HG03575 (cell line): ENCODE results near the gene PEX16.

Source experiments
- ATAC-seq: cut with Tn5 transposase; IDR thresholded peaks from one replicate; pipeline ENCODE4 v1.9.1; 2021; ENCODE audit not compliant: unreplicated experiment, insufficient number of reproducible peaks, low FRiP score; ENCODE audit errors: extremely low read depth

The PEX16 gene

DNA sequence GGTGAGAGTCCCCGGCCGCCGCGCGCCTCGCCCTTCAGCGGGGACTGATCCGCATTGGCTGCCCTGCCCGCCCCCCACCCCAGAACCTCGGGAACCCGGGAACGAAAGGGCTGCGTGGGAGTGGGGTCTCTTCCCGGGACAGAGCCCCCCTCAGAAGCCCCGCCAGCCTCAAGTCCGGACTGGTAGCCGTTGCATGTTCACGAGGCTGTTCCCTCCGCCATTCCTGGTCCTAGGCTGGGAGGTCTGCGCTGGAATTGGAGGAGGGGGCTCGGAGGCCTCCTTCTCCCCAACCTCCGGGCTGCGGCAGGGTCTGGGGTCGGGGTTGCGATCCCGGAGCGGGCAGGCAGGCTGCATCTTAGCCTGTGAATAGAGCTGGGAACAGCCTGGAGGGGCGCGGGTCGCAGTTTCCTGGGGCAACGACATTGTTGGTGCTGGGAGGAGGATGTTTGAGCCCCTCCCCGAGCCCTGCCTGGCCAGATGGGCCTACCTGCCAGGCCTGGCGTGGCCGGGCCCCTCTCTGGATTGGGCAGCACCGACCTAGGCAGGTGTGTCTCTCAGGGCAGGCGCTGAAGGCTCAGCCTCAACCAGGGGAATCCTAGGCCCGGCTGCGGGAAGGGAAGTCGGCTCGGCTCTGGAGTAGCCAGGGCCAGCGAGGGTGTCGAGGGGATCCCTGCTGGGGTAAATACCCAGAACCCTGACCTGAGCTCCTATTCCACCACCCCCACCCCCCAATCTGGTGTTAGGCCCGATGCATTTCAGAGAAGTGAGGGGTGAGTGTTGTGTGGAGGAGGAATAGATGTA, 31.6 kb downstream of the PEX16 start:
- no peak for ATAC-seq

DNA sequence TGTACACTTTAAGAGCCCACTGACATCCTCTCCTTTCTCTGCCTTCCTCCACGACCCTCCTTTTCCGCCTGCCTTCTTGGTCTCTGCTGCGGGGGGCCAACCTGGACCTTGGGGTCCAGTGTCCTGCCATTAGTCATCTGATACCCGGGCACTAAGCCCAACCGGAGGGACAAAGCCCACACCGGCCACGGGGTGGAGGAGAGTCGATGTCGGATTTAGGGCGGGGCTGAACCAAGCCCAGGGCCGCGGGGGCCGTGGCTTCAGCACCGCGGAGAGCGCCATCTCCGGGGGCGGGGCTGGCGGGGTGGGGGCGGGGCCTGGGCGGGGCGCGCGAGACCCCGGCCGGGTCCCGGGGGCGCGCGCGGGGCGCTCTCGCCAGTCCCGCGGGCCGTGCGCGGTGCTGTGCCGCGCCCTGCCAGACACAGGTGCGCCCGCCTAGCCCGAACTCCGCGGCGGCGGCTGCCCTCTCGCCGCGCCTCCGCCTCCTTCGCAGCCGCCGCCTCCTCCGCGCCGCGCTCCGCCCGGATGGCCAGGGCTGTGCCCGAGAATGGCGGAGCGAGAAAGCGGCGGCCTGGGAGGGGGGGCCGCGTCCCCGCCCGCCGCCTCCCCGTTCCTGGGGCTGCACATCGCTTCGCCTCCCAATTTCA, 32.3 kb downstream of the PEX16 start, which contains the start of gene MAPK8IP1:
MAPK8IP1 (plus strand) TSS at position 378 of the 647 bp plus-strand sequence; CDS start at position 548, 170 bp downstream.
- no peak for ATAC-seq

DNA sequence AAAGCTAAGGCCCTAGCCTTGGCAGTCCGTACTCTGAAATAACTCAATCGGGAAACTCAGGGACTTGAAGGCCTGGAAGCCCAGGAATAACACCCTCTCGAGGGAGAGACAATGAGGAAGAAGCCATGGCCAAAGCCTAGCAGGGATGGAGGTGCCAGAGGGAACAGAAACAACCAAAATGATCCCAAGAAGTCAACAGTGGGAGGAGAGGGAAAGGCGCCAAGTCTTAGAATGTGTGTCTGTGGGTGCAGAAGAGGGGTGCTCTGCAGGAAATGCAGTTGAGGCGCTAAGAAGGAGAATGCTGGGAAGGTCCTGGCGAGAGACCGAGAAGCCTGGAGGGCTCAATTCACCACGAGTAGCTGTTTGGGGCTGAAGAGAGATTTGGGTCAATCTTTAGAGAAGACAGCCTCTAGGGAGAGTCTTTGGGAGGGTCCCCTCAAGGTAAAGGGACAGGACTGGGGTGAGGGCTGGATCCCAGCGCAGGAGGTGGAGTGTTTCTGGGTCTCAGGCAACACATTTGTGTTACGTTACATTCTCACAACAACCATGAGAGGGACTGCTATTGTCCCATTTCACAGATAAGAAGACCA, 33.0 kb downstream of the PEX16 start:
- ATAC-seq, result no peak

DNA sequence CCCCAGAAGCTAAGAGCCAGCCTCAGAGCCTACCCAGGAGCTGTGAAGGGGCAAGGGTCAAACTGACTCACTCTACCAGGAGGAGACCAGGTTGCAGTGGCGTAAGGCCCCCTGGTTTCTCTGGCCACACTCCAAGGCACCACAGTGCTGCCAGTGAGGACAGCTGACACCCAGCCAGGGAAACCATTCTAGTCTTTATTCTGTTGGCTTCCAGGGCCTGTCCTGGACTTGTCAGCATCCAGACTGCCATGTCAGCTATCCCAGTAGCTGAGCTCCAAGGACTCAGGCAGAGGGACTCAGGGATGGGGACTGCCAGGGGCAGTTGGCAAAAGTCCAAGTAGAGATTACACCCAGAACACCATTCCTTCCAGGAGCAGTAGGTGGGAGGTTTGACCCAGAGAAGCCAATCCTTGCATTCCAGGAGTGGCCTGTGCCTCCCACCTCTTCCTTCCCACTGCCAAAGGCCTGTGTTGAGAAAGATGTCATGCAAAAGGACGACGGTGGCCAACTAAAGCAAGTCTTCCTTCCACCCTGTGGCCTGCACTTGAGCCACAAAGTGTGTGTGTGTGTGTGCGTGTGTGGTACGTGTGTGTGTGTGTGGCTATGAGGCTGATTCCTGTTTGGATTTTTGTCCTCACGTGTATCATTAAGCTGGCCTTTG, 35.8 kb downstream of the PEX16 start:
- no peak for ATAC-seq

DNA sequence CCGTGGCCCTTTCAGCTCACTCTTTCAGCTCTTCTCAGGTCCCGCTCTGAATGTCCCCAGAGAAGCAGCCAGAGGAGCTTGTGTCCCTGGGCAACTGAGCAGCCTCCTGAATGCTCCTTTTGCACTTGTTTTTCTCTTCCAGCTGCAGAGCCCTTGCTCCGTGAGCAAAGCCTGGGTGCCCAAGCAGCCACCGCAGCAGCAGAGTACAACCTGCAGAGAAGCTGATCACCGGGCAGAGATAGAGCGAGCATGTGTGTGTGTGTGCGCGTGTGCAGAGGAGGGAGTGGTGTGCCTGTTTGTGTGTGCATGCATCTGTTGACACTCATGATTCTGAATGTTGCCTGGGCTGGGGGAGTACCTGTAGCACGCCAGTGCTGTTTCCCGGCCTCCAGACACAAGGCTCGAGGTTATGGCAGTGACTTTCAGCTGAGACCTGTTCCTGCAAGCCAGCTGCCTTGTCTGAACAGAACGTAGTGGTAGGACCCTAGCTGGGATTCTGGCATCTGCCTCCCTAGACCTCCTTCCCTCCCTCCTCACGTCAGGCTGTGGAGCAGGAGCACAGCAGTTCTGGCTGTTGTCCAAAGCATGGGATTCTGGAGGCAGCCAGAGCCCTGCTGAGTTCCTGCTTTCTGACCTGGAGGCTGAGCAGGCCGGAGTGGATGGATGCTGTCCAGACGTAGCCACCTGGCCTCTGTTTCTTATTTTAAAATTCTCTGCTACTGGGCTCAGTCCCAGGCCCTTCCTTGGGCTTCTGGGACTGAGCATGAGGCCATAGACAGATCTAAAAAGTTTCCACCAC, 36.7 kb downstream of the PEX16 start:
- no peak for ATAC-seq

DNA sequence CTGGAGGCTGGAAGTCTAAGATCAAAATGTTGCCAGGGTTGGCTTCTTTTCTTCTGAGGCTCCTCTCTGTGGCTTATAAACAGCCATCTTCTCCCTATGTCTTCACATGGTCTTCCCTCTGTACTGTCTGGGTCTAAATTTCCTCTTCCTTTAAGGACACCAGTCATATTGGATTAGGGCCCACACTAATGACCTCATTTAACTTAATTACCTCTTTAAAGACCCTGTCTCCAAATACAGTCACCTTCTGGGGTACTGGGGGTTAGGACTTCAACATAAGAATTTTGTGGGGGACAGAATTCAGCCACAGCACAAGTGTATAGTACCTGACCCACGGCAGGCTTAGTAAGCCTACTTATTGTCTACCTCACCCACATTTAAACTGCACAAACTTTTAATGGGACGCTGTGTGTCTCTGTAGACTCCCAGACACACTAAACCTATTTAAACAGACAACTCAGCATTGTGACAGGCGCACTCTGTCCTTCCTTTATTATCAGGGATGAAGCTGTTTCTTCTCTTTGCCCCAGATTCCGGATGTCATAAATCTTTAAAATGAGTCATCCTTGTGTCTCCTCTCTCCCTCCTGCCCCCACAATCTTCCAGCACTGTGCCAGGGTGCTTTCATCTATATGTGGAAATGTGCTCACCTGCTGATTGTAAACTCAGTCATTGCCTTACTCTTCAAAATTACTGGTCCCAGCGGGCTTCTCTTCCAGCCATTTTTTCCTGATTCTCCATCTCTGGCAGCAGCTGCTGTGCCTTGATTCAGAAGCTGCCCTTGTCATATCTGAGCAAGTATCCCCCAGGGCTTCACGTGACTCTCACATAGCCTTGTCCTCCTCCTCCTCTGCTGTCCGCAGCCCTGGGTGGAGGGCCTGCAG, 37.6 kb downstream of the PEX16 start:
- no peak for ATAC-seq

DNA sequence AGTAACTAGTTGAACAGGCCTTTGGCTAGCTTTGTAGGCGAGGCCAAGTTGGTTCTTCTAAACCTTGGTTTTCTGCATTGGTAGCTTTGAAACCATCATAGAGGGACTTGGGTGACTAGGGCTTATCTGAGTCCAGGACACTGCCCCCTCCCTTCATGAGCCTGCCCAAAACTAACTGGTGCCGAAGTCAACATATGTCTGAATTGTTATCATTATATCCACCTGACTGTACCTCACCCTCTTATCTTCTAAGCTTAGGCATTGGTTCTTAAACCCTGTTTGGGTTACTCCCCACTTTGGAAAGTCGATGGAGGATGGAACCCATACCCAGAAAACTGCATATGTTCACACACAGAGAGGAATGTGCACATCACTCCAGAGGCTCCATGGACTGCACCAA, 39.8 kb downstream of the PEX16 start:
- ATAC-seq, result no peak

DNA sequence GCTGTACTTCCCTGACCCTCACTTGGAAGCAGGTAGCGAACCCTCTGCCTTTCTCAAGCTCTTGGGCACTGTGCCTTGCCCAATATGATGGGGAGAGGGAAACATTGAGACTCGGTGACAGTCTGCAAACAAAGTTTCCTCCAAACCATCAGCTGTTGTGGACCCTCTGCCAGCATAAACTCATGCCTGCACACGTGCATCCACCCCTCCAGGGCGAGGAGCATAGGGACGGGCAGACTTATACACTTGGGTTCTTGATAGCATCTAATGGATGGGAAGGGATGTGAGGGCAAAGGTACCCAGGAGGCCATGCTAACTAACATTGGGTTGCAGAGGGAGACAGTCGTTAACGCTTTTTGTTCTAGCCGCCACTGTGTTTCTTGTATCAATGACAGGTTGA, 40.5 kb downstream of the PEX16 start:
- ATAC-seq, result no peak

DNA sequence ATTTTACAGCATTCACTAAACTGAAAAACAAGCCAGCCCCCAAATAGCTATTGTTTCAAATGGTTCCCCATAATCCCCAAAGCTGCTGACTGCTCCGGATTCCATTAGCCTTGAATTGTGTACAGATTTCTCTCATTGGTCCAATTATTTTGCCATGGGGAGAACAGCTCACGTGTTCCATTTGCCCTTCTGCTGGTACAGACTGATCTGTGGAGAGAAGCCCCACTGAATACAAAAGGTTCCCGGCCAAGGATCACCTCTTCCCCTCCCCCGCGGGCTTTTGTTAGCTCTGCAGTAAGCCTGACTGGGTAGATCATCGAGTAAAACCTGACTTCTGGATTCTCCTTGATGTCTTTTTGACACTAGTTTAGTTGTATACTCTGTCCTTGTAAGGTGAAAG, 41.3 kb downstream of the PEX16 start:
- no peak for ATAC-seq

DNA sequence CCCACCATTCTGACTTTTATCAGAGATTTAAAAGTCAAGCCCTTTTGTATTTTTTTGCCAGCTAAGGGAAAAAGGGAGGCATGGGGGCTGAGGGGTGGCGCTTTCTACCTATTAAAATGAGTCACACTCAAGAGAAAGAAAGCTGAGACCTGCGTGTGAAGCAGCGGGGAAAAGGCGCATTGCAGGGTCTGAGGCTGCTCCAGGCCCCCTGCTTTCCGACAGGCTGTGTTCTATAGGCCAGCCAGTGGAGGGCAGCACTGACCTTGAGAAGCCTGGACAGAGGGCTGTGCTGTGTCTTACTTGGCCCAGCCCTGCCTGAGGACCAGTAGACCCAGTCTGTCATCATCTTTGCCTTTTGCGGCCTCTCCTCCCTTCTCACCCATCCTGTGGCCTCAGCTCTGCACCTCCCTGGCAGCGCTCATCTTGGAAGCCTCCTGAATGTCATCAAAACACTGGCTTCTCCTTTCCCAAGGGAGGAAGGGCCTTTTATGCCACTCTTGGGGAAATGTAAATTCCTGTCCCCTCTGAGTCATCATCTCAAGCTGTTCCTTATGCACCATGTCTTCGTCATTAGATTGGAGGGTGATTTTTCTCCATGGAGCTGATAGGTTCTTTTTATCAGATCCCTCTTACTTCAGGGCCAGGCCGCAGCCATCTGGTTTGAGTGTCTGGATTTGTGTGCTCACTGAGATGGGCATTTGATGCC, 44.9 kb downstream of the PEX16 start:
- no peak for ATAC-seq

DNA sequence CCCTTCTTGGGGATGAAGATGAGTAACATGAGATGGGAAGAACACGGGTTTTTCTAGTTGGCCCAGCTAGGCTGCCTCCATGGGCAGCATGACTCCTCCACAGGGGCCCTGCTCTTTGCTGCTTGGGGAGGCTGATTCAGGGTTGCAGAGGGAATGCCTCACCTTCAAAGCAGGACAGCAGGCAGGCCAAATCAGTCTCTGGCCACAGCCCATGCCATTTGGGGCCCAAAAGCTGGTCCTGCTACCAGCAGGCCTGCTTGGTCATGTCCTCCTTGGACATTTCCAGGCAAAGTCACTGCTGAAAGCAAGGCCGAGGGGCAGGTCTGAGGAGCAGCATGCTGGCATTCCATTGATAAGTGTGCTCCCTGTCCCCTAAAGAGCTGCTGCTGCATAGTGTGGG, 46.0 kb downstream of the PEX16 start:
- ATAC-seq, result no peak

DNA sequence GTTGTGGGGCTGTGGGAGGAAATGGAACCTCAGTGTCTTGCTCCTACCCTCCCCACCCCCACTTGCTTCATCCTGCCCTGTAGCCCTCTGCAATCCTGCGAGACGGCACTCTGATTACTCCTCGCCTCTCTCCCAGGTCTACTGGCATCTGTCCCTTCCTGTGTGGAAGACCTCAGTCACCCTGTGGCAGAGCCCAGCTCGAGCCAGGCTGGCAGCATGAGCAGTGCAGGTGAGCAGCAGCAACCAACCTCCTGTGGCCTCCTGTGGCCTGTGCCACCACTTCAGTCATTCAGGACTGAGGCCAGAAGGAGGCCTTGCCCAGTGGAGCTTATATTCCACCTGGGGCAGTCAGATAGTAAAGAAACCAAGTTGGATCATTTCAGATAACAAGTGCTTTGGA, 47.0 kb downstream of the PEX16 start:
- ATAC-seq, result no peak

DNA sequence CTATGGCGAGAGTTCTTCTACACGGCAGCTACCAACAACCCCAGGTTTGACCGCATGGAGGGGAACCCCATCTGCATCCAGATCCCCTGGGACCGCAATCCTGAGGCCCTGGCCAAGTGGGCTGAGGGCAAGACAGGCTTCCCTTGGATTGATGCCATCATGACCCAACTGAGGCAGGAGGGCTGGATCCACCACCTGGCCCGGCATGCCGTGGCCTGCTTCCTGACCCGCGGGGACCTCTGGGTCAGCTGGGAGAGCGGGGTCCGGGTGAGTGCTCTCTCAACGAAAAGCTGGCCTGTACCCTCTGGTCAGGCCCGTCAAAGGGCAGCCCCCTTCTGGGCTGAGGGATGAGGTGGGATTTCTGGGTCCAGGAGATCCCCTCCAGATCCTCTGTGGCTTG, 48.1 kb downstream of the PEX16 start:
- no peak for ATAC-seq

DNA sequence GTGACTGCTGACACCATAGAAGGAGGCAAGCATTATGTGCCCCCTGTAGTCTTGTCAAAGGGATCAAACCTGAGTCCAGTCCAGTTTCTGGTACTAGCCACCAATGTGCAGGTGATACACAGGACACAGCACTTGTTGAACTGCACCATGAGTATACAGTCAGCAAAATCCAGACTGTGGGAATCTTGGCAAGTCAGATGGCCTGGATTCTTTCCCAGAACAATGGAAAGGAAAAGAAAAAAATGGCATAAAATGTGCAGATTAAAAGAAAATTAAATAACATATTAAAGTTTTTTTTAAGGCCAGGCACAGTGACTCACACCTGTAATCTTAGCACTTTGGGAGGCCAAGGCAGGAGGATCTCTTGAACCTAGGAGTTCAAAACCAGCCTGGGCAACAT, 53.6 kb downstream of the PEX16 start:
- no peak for ATAC-seq

DNA sequence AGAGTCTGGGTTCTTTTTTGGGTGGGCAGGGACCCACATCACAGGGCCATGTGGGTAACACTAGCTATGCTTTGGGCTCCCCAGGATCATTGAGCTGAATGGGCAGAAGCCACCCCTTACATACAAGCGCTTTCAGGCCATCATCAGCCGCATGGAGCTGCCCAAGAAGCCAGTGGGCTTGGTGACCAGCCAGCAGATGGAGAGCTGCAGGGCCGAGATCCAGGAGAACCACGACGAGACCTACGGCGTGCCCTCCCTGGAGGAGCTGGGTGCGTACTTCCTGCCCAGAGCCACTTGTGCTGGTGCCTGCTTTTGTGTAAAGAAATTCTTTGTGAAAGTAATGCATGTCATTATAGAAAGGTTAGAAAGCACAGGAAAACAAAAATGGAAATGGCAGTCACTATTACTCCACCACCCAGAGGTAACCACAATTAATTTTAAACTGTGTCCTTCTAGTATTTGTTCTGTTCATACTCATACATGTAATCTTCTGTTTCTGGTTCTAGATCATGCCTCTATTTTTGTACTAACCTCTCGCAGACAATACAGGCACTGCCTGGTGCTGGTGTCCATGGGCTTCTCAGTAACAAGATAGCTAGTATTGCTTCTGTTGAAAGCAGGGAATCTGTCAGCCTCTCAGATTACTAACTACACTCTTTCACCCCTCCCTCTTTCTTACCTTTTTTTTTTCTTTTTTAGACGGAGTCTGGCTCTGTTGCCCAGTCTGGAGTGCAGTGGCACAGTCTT, 56.7 kb downstream of the PEX16 start:
- ATAC-seq, result no peak

DNA sequence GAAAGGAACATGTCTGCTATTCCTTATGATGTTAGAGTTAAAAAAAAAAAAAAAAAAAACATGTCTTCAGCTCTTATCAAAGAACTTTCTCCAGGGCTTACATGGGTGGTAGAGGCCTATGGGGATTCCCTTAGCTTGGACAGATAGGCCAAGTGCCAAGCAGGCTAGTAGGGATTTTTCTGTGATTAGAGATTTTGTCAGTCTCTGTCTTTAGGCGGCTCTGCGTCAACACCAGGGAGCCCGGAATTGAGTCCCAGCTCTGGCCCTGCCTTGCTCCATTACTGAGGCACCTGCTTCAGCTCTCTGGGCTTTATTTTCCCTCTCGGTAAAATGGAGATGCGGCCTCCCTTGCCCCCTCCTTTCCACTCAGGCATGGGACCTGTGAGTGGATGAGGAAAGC, 57.3 kb downstream of the PEX16 start:
- ATAC-seq, result no peak
